Kidney glomerular epithelial cell (primary cell): ENCODE data around the gene RPUSD2.

Experiments
- DNase-seq: peaks from one replicate; lab custom pipeline; 2025; lab: John Stamatoyannopoulos, UW

The RPUSD2 gene

GRCh38 chr15:40623361-40623760 is 54.3 kb downstream of the RPUSD2 start:
- no peak for DNase-seq
